ENCODE data around the gene CNN3. TPM values are rescaled to one million over a fixed set of nuclear protein-coding genes. Genes with fewer than 3 reads are reported as not detected.
A peak's percentile ranks its signal among the peaks of the same experiment; 100 is the strongest.

Gene CNN3
- total and polyA plus RNA-seq, 5 experiments from 2014 or later: 13.7 to 19.3 (median 18.0) TPM

GRCh38 chr1:94892604-94893254 is 34.2 kb downstream of the CNN3 start:
- Mint-ChIP-seq H3K27me3 (peaks cover 0 to 2% (median 0%) of the 10 kb centered on the region in 5 donors), H3K36me3 (peaks cover 4 to 13% (median 7%) of the 10 kb centered on the region in 3 donors), H3K9me3 (no peaks in the 10 kb centered on the region), H3K27ac (no peak overlapping the region), H3K4me1 (peaks cover 0 to 1% (median 0%) of the 10 kb centered on the region in 4 donors), H3K4me3 (no peak overlapping the region)
- DNase-seq (no peak), ATAC-seq (no peak)
- POLR2A ChIA-PET: no interaction called here

- H3K9me3 Mint-ChIP-seq: no peaks in the 10 kb centered on the region
- H3K4me3 Mint-ChIP-seq: no peak overlapping the region
- POLR2A ChIA-PET: no interaction called here
- peaks cover 0 to 10% (median 7%) of the 10 kb centered on the region in 4 donors for H3K4me1 Mint-ChIP-seq
- ATAC-seq (no peak), DNase-seq (no peak)
- no peak overlapping the region for H3K27ac Mint-ChIP-seq
- peaks cover 0 to 3% (median 0%) of the 10 kb centered on the region in 5 donors for H3K27me3 Mint-ChIP-seq
- peaks cover 0 to 1% (median 0%) of the 10 kb centered on the region in 3 donors for H3K36me3 Mint-ChIP-seq
Measured at GRCh38 chr1:94888201-94888600, 38.7 kb downstream of the CNN3 start.

- H3K4me1 Mint-ChIP-seq: peaks cover 0 to 14% (median 12%) of the 10 kb centered on the region in 4 donors
- peaks cover 0 to 3% (median 0%) of the 10 kb centered on the region in 5 donors for H3K27me3 Mint-ChIP-seq
- no peak for ATAC-seq
- H3K27ac Mint-ChIP-seq: peak overlapping the region in 1 of 10 donors; percentile 90
- DNase-seq: no peak
- POLR2A ChIA-PET: no interaction called here
- peaks cover 0 to under 1% (median 0%) of the 10 kb centered on the region in 9 donors for H3K9me3 Mint-ChIP-seq
- peaks cover 0 to 3% (median 0%) of the 10 kb centered on the region in 3 donors for H3K36me3 Mint-ChIP-seq
- no peak overlapping the region for H3K4me3 Mint-ChIP-seq
Measured at GRCh38 chr1:94887603-94888171, 39.2 kb downstream of the CNN3 start.

- Mint-ChIP-seq H3K27ac (no peak overlapping the region), H3K36me3 (peaks cover 0 to 4% (median 0%) of the 10 kb centered on the region in 3 donors), H3K4me1 (peaks cover 0 to 15% (median 14%) of the 10 kb centered on the region in 4 donors), H3K4me3 (no peak overlapping the region), H3K9me3 (peaks cover 0 to 2% (median 0%) of the 10 kb centered on the region in 9 donors), H3K27me3 (peaks cover 0 to 3% (median 0%) of the 10 kb centered on the region in 5 donors)
- ATAC-seq (no peak), DNase-seq (no peak)
- POLR2A ChIA-PET: no interaction called here
Measured at GRCh38 chr1:94887106-94887505, 39.8 kb downstream of the CNN3 start.

GRCh38 chr1:94886361-94886760 is 40.5 kb downstream of the CNN3 start:
- POLR2A ChIA-PET: no interaction called here
- Mint-ChIP-seq H3K9me3 (peaks cover 0 to 2% (median 0%) of the 10 kb centered on the region in 9 donors), H3K4me3 (no peak overlapping the region), H3K27me3 (peaks cover 0 to 3% (median 0%) of the 10 kb centered on the region in 5 donors), H3K27ac (no peak overlapping the region), H3K36me3 (peaks cover 0 to 4% (median 0%) of the 10 kb centered on the region in 3 donors), H3K4me1 (peaks cover 0 to 15% (median 14%) of the 10 kb centered on the region in 4 donors)
- DNase-seq (no peak), ATAC-seq (no peak)

- ATAC-seq: no peak
- POLR2A ChIA-PET: no interaction called here
- Mint-ChIP-seq H3K9me3 (peaks cover 0 to 2% (median 0%) of the 10 kb centered on the region in 9 donors), H3K27ac (peak overlapping the region in 2 of 10 donors; percentile 87), H3K36me3 (peaks cover 0 to 3% (median 0%) of the 10 kb centered on the region in 3 donors), H3K4me1 (peaks cover 0 to 15% (median 14%) of the 10 kb centered on the region in 4 donors), H3K27me3 (peaks cover 0 to 3% (median 0%) of the 10 kb centered on the region in 5 donors), H3K4me3 (no peak overlapping the region)
- no peak for DNase-seq
Measured at GRCh38 chr1:94884507-94884906, 42.4 kb downstream of the CNN3 start.

GRCh38 chr1:94884106-94884505 is 42.8 kb downstream of the CNN3 start:
- POLR2A ChIA-PET: no interaction called here
- peaks cover 0 to 15% (median 14%) of the 10 kb centered on the region in 4 donors for H3K4me1 Mint-ChIP-seq

GRCh38 chr1:94883691-94884090 is 43.2 kb downstream of the CNN3 start:
- Mint-ChIP-seq H3K4me3 (peak overlapping the region; percentile 19 to 81 (median 67)), H3K4me1 (peaks cover 0 to 15% (median 14%) of the 10 kb centered on the region in 4 donors), H3K27ac (peak overlapping the region; percentile 17 to 91 (median 82)), H3K27me3 (peaks cover 0 to 3% (median 0%) of the 10 kb centered on the region in 5 donors), H3K36me3 (peaks cover 0 to 3% (median 0%) of the 10 kb centered on the region in 3 donors), H3K9me3 (peaks cover 0 to 2% (median 0%) of the 10 kb centered on the region in 9 donors)
- POLR2A ChIA-PET: no interaction called here
- DNase-seq: peak in 4 of 10 donors; percentile 6 to 30 (median 21)
- ATAC-seq: peak; percentile 77 to 83

More at GRCh38 chr1:94884106-94884505, 42.8 kb downstream of the CNN3 start:
- Mint-ChIP-seq H3K9me3 (peaks cover 0 to 2% (median 0%) of the 10 kb centered on the region in 9 donors), H3K4me3 (peak overlapping the region in 5 of 10 donors; percentile 19 to 81 (median 69)), H3K27me3 (peaks cover 0 to 3% (median 0%) of the 10 kb centered on the region in 5 donors), H3K27ac (peak overlapping the region in 6 of 10 donors; percentile 17 to 89 (median 84)), H3K36me3 (peaks cover 0 to 3% (median 0%) of the 10 kb centered on the region in 3 donors)
- no peak for ATAC-seq
- no peak for DNase-seq

GRCh38 chr1:94878329-94878728 is 48.6 kb downstream of the CNN3 start:
- Mint-ChIP-seq H3K27ac (no peak overlapping the region), H3K4me1 (peaks cover 2 to 16% (median 13%) of the 10 kb centered on the region in 4 donors), H3K9me3 (peaks cover 0 to 2% (median 0%) of the 10 kb centered on the region in 9 donors), H3K36me3 (peaks cover 0 to 3% (median 0%) of the 10 kb centered on the region in 3 donors), H3K27me3 (peaks cover 0 to 9% (median 0%) of the 10 kb centered on the region in 5 donors), H3K4me3 (no peak overlapping the region)
- DNase-seq (no peak), ATAC-seq (no peak)
- POLR2A ChIA-PET: no interaction called here

GRCh38 chr1:94876362-94876761 is 50.5 kb downstream of the CNN3 start:
- ATAC-seq: no peak
- Mint-ChIP-seq H3K27ac (no peak overlapping the region), H3K36me3 (no peaks in the 10 kb centered on the region), H3K4me1 (peaks cover 2 to 8% (median 6%) of the 10 kb centered on the region in 4 donors), H3K27me3 (peaks cover 0 to 9% (median 1%) of the 10 kb centered on the region in 5 donors), H3K4me3 (no peak overlapping the region), H3K9me3 (peaks cover 0 to 2% (median 0%) of the 10 kb centered on the region in 9 donors)
- no peak for DNase-seq
- POLR2A ChIA-PET: no interaction called here

GRCh38 chr1:94875794-94876193 is 51.1 kb downstream of the CNN3 start:
- Mint-ChIP-seq H3K4me1 (peaks cover 2 to 8% (median 6%) of the 10 kb centered on the region in 4 donors), H3K4me3 (no peak overlapping the region), H3K27me3 (peaks cover 0 to 9% (median 1%) of the 10 kb centered on the region in 5 donors), H3K27ac (peak overlapping the region in 1 of 10 donors; percentile 26), H3K9me3 (peaks cover 0 to 2% (median 0%) of the 10 kb centered on the region in 9 donors), H3K36me3 (no peaks in the 10 kb centered on the region)
- POLR2A ChIA-PET: no interaction called here
- DNase-seq (no peak), ATAC-seq (no peak)

- Mint-ChIP-seq H3K9me3 (peaks cover 0 to 2% (median 0%) of the 10 kb centered on the region in 9 donors), H3K4me3 (no peak overlapping the region), H3K4me1 (peaks cover 2 to 8% (median 6%) of the 10 kb centered on the region in 4 donors), H3K27ac (no peak overlapping the region), H3K36me3 (no peaks in the 10 kb centered on the region), H3K27me3 (peaks cover 0 to 9% (median 1%) of the 10 kb centered on the region in 5 donors)
- ATAC-seq: no peak
- POLR2A ChIA-PET: no interaction called here
- no peak for DNase-seq
Measured at GRCh38 chr1:94874423-94874822, 52.5 kb downstream of the CNN3 start.
